MCF 10A (cell line): ENCODE results near the gene VARS1. TPM values are rescaled to one million over a fixed set of nuclear protein-coding genes. Genes with fewer than 3 reads are reported as not detected.

Experiments used
- BruUV-seq: library from RNA; stranded (reverse); fragments of 400-500 nt; replicated peaks from 2 replicates; lab custom pipeline; 2021; lab: Mats Ljungman, UMichigan
- CTCF ChIA-PET: fragments of 300-600 bp; sonication (Branson Sonifier 250); formaldehyde crosslinking; extraction: SDS; loops from one replicate; lab custom pipeline; 2021; ENCODE audit warnings: antibody characterized with exemption, inconsistent platforms; lab: Yijun Ruan, JAX
- POLR2A ChIA-PET: fragments of 300-600, 350-650 bp; sonication (Branson Sonifier 250); formaldehyde crosslinking; extraction: SDS; loops from one replicate; lab custom pipeline; 2020; ENCODE audit warnings: antibody characterized with exemption, inconsistent platforms; lab: Yijun Ruan, JAX
- DNase-seq: peaks from one replicate; pipeline ENCODE4 v3.0.0-alpha.2; 2018; ENCODE audit not compliant: unreplicated experiment
- H3K27ac Mint-ChIP-seq: one replicate; pipeline ENCODE4 v1.8.0; 2022; ENCODE audit warnings: mild to moderate bottlenecking, low read depth, mixed read lengths; ENCODE audit not compliant: unreplicated experiment
- H3K27me3 Mint-ChIP-seq: one replicate; pipeline ENCODE4 v1.8.0; 2022; ENCODE audit warnings: mixed read lengths; ENCODE audit not compliant: insufficient read depth, unreplicated experiment
- H3K36me3 Mint-ChIP-seq: one replicate; pipeline ENCODE4 v1.8.0; 2022; ENCODE audit warnings: mild to moderate bottlenecking, moderate library complexity, mixed read lengths; ENCODE audit not compliant: insufficient read depth, unreplicated experiment
- H3K4me1 Mint-ChIP-seq: one replicate; pipeline ENCODE4 v1.8.0; 2022; ENCODE audit warnings: mixed read lengths; ENCODE audit not compliant: insufficient read depth, unreplicated experiment
- H3K4me3 Mint-ChIP-seq: one replicate; pipeline ENCODE4 v1.8.0; 2022; ENCODE audit warnings: mild to moderate bottlenecking, moderate library complexity, mixed read lengths; ENCODE audit not compliant: unreplicated experiment
- H3K9me3 Mint-ChIP-seq: one replicate; pipeline ENCODE4 v1.8.0; 2022; ENCODE audit warnings: mixed read lengths; ENCODE audit not compliant: unreplicated experiment
- intact Hi-C: fragments of 100-400 bp; cut with micrococcal nuclease; formaldehyde crosslinking; loops from 2 replicates; pipeline ENCODE4 v1.14.1; 2022
- total RNA-seq: library from RNA; stranded (reverse); gene quantifications from 2 replicates; pipeline ENCODE4 v1.2.3, GENCODE V29; 2022
- TF ChIP-seq, protein P1 (sequence below): fragments of 200-600 bp; IDR thresholded peaks from one replicate; pipeline ENCODE4 v1.8.0; 2022; ENCODE audit warnings: antibody characterized with exemption, mild to moderate bottlenecking; ENCODE audit not compliant: unreplicated experiment

VARS1 gene
- total RNA-seq, 1 experiment from 2014 or later, result 200 TPM

DNA sequence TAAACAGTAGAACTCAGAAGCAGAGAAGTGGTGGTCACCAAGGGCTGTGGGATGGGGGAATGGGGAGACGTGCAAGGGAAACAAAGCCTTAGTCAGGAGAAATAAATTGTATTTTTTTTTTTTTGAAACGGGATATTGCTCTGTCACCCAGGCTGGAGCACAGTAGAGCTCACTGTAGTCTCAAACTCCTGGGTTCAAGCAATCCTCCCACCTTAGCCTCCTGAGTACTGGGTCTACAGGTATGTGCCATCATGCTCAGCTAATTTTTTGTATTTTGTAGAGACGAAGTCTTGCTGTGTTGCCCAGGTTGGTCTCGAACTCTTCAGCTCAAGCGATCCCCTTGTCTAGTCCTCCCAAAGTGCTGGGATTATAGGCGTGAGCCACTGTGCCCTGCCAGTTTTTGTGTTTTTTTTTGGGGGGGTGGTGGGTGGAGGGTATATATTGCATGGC, 35.4 kb upstream of the VARS1 start:
- Mint-ChIP-seq H3K27ac (peak overlapping the region; percentile 90), H3K4me1 (peaks cover 6% of the 10 kb centered on the region), H3K27me3 (no peaks in the 10 kb centered on the region), H3K9me3 (no peaks in the 10 kb centered on the region), H3K36me3 (peaks cover 30% of the 10 kb centered on the region), H3K4me3 (peak overlapping the region; percentile 94)
- CTCF ChIA-PET, result interaction anchor here (0.6 to 2.0 kb wide), 12 partner anchors 12 to 433 kb away, joined by 3 to 8 read pairs (median 3); partner anchors contain the start of genes HSPA1A, HSPA1L and LSM2
- no TSS peak for BruUV-seq
- TF ChIP-seq, protein P1, sequence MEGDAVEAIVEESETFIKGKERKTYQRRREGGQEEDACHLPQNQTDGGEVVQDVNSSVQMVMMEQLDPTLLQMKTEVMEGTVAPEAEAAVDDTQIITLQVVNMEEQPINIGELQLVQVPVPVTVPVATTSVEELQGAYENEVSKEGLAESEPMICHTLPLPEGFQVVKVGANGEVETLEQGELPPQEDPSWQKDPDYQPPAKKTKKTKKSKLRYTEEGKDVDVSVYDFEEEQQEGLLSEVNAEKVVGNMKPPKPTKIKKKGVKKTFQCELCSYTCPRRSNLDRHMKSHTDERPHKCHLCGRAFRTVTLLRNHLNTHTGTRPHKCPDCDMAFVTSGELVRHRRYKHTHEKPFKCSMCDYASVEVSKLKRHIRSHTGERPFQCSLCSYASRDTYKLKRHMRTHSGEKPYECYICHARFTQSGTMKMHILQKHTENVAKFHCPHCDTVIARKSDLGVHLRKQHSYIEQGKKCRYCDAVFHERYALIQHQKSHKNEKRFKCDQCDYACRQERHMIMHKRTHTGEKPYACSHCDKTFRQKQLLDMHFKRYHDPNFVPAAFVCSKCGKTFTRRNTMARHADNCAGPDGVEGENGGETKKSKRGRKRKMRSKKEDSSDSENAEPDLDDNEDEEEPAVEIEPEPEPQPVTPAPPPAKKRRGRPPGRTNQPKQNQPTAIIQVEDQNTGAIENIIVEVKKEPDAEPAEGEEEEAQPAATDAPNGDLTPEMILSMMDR, result no peak
- intact Hi-C loops, result loop anchor here (1.0 to 10.0 kb wide), 5 partner anchors 36 to 151 kb away; partner anchors contain the start of genes DDAH2, NELFE, SKIC2 and VARS1
- POLR2A ChIA-PET, result interaction anchor here (0.6 to 11.2 kb wide), 18 partner anchors 8 to 1141 kb away, joined by 3 to 202 read pairs (median 12); partner anchors contain the start of genes ABHD16A, BAG6, C6orf47 and CLIC1
- DNase-seq, result no peak

DNA sequence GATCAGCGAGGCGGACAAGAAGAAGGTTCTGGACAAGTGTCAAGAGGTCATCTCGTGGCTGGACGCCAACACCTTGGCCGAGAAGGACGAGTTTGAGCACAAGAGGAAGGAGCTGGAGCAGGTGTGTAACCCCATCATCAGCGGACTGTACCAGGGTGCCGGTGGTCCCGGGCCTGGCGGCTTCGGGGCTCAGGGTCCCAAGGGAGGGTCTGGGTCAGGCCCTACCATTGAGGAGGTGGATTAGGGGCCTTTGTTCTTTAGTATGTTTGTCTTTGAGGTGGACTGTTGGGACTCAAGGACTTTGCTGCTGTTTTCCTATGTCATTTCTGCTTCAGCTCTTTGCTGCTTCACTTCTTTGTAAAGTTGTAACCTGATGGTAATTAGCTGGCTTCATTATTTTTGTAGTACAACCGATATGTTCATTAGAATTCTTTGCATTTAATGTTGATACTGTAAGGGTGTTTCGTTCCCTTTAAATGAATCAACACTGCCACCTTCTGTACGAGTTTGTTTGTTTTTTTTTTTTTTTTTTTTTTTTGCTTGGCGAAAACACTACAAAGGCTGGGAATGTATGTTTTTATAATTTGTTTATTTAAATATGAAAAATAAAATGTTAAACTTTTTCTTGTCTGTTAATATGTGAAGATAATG, 34.2 kb upstream of the VARS1 start:
- Mint-ChIP-seq H3K36me3 (peaks cover 19% of the 10 kb centered on the region), H3K4me3 (peak overlapping the region; percentile 94), H3K27ac (peak overlapping the region; percentile 90), H3K4me1 (peaks cover 12% of the 10 kb centered on the region), H3K27me3 (no peaks in the 10 kb centered on the region), H3K9me3 (no peaks in the 10 kb centered on the region)
- CTCF ChIA-PET, result interaction anchor here (0.6 to 1.4 kb wide), 15 partner anchors 11 to 231 kb away, joined by 3 to 6 read pairs (median 4); partner anchors contain the start of genes HSPA1A and HSPA1L
- POLR2A ChIA-PET, result interaction anchor here (0.6 to 11.2 kb wide), 16 partner anchors 7 to 1142 kb away, joined by 3 to 202 read pairs (median 19); partner anchors contain the start of genes ABHD16A, BAG6, C6orf47 and CLIC1
- TF ChIP-seq, protein P1, result peak; percentile 37
- intact Hi-C loops, result loop anchor here (1.0 to 10.0 kb wide), 5 partner anchors 35 to 149 kb away; partner anchors contain the start of genes DDAH2, NELFE, SKIC2 and VARS1
- peak; percentile 70 for DNase-seq
- BruUV-seq, result no TSS peak

DNA sequence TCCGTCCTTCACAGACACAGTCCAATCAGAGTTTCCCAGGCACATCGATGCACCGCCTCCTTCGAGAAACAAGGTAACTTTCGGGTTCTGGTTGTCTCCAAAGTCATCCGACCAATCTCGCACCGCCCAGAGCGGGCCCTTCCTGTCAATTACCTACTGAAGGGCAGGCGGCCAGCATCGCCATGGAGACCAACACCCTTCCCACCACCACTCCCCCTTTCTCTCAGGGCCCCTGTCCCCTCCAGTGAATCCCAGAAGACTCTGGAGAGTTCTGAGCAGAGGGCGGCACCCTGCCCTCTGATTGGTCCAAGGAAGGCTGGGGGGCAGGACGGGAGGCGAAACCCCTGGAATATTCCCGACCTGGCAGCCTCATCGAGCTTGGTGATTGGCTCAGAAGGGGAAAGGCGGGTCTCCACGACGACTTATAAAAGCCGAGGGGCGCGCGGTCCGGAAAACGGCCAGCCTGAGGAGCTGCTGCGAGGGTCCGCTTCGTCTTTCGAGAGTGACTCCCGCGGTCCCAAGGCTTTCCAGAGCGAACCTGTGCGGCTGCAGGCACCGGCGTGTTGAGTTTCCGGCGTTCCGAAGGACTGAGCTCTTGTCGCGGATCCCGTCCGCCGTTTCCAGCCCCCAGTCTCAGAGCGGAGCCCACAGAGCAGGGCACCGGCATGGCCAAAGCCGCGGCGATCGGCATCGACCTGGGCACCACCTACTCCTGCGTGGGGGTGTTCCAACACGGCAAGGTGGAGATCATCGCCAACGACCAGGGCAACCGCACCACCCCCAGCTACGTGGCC, 31.9 kb upstream of the VARS1 start, which contains the start of gene HSPA1B:
HSPA1B (plus strand) TSS at position 453 of the 794 bp plus-strand sequence; CDS start at position 666, 213 bp downstream.
- ChIA-PET CTCF (interaction anchor here (0.6 to 1.0 kb wide), 5 partner anchors 21 to 99 kb away, joined by 3 to 4 read pairs (median 3); partner anchors contain the start of genes CLIC1 and LSM2), POLR2A (interaction anchor here (0.5 to 11.3 kb wide), 41 partner anchors 7 to 1212 kb away, joined by 3 to 202 read pairs (median 5); partner anchors contain the start of genes ABHD16A, ATP6V1G2, BAG6 and C6orf47)
- Mint-ChIP-seq H3K4me1 (peaks cover 13% of the 10 kb centered on the region), H3K27ac (peak within 1 kb of the TSS; percentile 99), H3K36me3 (peaks cover 14% of the 10 kb centered on the region), H3K4me3 (peak within 1 kb of the TSS; percentile 78), H3K27me3 (no peaks in the 10 kb centered on the region), H3K9me3 (no peaks in the 10 kb centered on the region)
- intact Hi-C loops, result no loop called here
- BruUV-seq, result no TSS peak
- DNase-seq, result peak; percentile 100
- TF ChIP-seq, protein P1, result no peak
